Endometrial microvascular endothelial cells (primary cell): ENCODE data around the gene RBM33. TPM values are rescaled to one million over a fixed set of nuclear protein-coding genes. Genes with fewer than 3 reads are reported as not detected.
"Not testable (repeated sequence)": the region's sequence is repeated elsewhere in the genome, so short reads cannot be mapped to it uniquely, and the experiment has no call there.

Experiments
- in situ Hi-C: cut with HindIII; loops from 2 replicates; pipeline ENCODE4 v1.10.0; 2017; ENCODE audit warnings: low sequenced_read_pairs, low pct_unique_long_range_greater_than_20kb; ENCODE audit errors: inconsistent ontology term
- total RNA-seq: library from RNA; depleted of rRNA; stranded (reverse); fragments of >200 nt; gene quantifications from one replicate; pipeline ENCODE4 v1.2.3, GENCODE V29; 2015; ENCODE audit errors: inconsistent ontology term

The RBM33 gene
- total RNA-seq: 12.4 TPM

- in situ Hi-C loops: no loop called here
Observed at GRCh38 chr7:155644178-155644970, at the start of gene RBM33. TSS of gene RBM33 (plus strand) at chr7:155644661. CDS start at chr7:155644877, 216 bp downstream.

GRCh38 chr7:155594961-155595366, 49.5 kb upstream of the RBM33 start:
- in situ Hi-C loops: no loop called here

GRCh38 chr7:155597753-155598140, 46.7 kb upstream of the RBM33 start:
- in situ Hi-C loops: no loop called here

GRCh38 chr7:155598810-155599210, 45.7 kb upstream of the RBM33 start:
- in situ Hi-C loops: no loop called here

GRCh38 chr7:155602156-155602555, 42.3 kb upstream of the RBM33 start:
- in situ Hi-C loops: no loop called here

GRCh38 chr7:155602750-155603149, 41.7 kb upstream of the RBM33 start:
- in situ Hi-C loops: no loop called here

- in situ Hi-C loops: no loop called here
Observed at GRCh38 chr7:155603205-155603857, 41.1 kb upstream of the RBM33 start.

GRCh38 chr7:155603858-155604503, 40.5 kb upstream of the RBM33 start:
- in situ Hi-C loops: no loop called here

GRCh38 chr7:155604504-155604997, 39.9 kb upstream of the RBM33 start:
- in situ Hi-C loops: no loop called here

- in situ Hi-C loops: no loop called here
Observed at GRCh38 chr7:155609185-155609584, 35.3 kb upstream of the RBM33 start.

GRCh38 chr7:155610633-155611193, 33.7 kb upstream of the RBM33 start:
- in situ Hi-C loops: no loop called here

- in situ Hi-C loops: no loop called here
Observed at GRCh38 chr7:155611808-155612447, 32.5 kb upstream of the RBM33 start.

GRCh38 chr7:155612658-155613057, 31.8 kb upstream of the RBM33 start:
- in situ Hi-C loops: no loop called here

GRCh38 chr7:155615085-155615484, 29.4 kb upstream of the RBM33 start:
- in situ Hi-C loops: not testable (repeated sequence)

GRCh38 chr7:155618708-155619633, 25.5 kb upstream of the RBM33 start:
- in situ Hi-C loops: no loop called here

GRCh38 chr7:155619634-155620271, 24.7 kb upstream of the RBM33 start:
- in situ Hi-C loops: no loop called here

GRCh38 chr7:155620497-155620896, 24.0 kb upstream of the RBM33 start:
- in situ Hi-C loops: no loop called here
